ENCODE results near the gene RAB27B.
"Not testable (repeated sequence)": the region's sequence is repeated elsewhere in the genome, so short reads cannot be mapped to it uniquely, and the experiment has no call there.

Gene RAB27B

DNA sequence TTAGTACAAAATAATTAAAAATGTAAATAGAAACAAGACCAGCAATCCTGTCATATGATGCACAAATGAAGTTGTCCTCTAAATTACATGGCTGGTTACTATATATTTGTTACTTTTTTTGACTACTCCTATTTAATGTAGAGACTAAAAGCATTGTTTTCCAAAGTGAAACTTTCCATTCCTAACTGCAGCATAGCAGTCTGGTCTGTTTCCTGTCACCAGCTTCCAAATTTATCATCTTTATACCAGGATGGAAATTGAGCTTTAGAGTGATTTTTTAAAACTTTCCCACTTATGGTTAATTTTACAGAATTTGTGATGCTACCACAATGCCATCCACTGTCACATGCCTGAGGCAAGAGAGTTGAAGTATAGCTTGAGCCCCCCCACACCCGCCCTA, 33.5 kb upstream of the RAB27B start:
- Histone ChIP-seq H3K9me3 (ENCODE audit: control insufficient read depth, low read length) (no peaks in the 10 kb centered on the region), H3K4me1 (ENCODE audit: control insufficient read depth, insufficient read depth, low read length, poor library complexity, severe bottlenecking) (no peaks in the 10 kb centered on the region), H3K27me3 (replicated peaks; ENCODE audit: control insufficient read depth, insufficient read depth, low read length, poor library complexity, severe bottlenecking) (no peaks in the 10 kb centered on the region), H3K4me3 (ENCODE audit: insufficient read depth, low read depth, low read length, poor library complexity, severe bottlenecking) (no peak overlapping the region), H3K36me3 (ENCODE audit: control insufficient read depth, insufficient read depth, low read length) (no peaks in the 10 kb centered on the region), H3K27ac (ENCODE audit: insufficient read depth, low read length, poor library complexity, severe bottlenecking) (no peak overlapping the region)
- DNase-seq, result no peak

DNA sequence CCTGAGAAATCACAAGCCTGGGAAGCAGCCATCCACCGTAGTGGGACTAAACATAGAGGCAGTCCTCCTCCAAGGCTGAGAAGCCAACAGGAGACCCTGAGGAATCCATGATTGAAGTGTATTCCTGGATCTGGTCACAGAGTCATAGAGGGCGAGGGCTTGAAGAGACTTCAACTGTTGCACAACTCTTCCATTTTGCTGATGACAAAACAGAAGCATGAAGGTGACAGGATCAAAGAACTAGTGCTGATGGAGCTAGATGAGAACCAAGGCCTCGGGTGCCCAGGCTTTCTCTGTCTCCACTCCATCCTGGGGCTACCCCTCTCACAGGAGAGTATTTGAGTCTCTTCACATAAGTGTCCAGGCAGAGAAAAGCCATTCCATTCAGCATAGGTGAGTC, 30.1 kb upstream of the RAB27B start:
- no peak overlapping the region for H3K4me3 ChIP-seq (ENCODE audit: insufficient read depth, low read depth, low read length, poor library complexity, severe bottlenecking)

DNA sequence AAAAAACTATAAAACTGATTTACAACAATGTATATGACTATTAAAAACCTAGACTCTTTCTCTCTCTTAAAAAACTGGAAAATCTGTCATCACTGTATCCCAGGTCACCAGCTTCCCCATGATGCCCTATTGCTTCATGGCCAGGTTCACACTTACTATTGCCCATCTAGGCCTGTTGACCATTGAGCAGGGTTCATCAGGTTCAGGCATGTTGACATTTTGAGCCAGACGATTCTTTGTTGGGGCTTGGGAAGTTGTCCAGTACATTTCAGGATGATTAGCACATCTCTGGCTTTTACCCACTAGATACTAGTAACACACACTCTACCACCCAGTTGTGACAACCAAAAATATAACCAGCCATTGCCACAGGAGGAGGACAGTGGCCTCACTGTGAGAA, 26.9 kb upstream of the RAB27B start:
- DNase-seq, result no peak
- Histone ChIP-seq H3K4me1 (ENCODE audit: control insufficient read depth, insufficient read depth, low read length, poor library complexity, severe bottlenecking) (peaks cover 6% of the 10 kb centered on the region), H3K36me3 (ENCODE audit: control insufficient read depth, insufficient read depth, low read length) (no peaks in the 10 kb centered on the region), H3K27me3 (replicated peaks; ENCODE audit: control insufficient read depth, insufficient read depth, low read length, poor library complexity, severe bottlenecking) (no peaks in the 10 kb centered on the region), H3K4me3 (ENCODE audit: insufficient read depth, low read depth, low read length, poor library complexity, severe bottlenecking) (no peak overlapping the region), H3K9me3 (ENCODE audit: control insufficient read depth, low read length) (no peaks in the 10 kb centered on the region), H3K27ac (ENCODE audit: insufficient read depth, low read length, poor library complexity, severe bottlenecking) (no peak overlapping the region)

More for the DNA sequence above, 30.1 kb upstream of the RAB27B start:
- no peak overlapping the region for H3K27ac ChIP-seq (ENCODE audit: insufficient read depth, low read length, poor library complexity, severe bottlenecking)
- DNase-seq, result no peak
- no peaks in the 10 kb centered on the region for H3K9me3 ChIP-seq (ENCODE audit: control insufficient read depth, low read length)
- H3K36me3 ChIP-seq (ENCODE audit: control insufficient read depth, insufficient read depth, low read length), result no peaks in the 10 kb centered on the region
- no peaks in the 10 kb centered on the region for H3K27me3 ChIP-seq (replicated peaks; ENCODE audit: control insufficient read depth, insufficient read depth, low read length, poor library complexity, severe bottlenecking)
- no peaks in the 10 kb centered on the region for H3K4me1 ChIP-seq (ENCODE audit: control insufficient read depth, insufficient read depth, low read length, poor library complexity, severe bottlenecking)

DNA sequence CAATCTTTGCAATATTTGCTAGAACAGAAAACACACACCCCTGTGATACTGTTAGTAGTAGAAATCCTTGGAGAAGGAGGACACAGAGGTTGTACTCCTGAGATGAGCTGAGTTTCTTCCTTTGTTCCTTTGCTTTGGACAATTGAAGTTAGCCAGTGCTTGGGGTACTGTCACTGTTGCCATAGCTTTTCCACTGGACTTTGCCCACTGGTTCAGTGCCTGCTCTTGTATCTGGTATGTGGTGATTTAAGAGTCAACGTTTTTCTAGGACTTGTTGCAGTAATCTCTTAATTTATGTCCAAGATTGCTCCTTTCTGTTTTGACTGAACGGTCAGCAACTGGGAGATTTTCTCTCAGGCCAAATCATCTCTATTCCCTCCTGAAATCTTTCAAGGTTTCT, 26.1 kb upstream of the RAB27B start:
- no peaks in the 10 kb centered on the region for H3K36me3 ChIP-seq (ENCODE audit: control insufficient read depth, insufficient read depth, low read length)
- no peak for DNase-seq

DNA sequence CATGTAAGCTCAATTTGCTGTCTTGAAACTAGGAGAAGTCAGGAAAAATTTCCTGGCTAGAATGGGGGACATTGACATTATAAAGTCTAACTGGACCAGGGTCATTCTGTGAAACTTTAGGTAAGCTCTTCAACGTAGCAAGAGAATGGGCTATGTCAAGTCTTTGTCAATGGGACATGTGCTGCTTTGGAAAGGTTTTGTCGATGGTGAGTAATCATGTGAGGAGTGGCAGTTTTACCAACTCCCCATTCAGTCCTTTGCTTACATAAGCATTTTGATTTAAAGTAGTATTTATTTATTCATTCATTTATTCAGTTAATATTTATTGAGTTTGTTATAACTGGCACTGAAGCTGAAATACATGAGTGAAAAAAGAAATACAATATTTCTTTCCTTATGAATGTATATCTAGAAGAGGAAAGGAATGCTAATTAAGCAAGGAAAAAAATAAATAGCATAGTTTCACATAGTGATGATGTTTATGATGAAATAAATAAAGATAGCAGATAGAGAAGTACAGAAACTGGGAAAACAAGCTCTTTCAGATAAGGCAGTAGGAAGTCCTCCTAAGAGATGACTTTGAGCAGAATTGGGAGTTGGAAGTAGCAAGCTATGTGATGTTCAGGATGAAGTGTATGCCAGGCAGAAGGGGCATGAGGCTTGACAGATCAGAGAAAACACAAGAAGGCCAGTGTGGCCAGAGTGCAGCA, 25.4 kb upstream of the RAB27B start:
- Histone ChIP-seq H3K4me1 (ENCODE audit: control insufficient read depth, insufficient read depth, low read length, poor library complexity, severe bottlenecking) (peaks cover 6% of the 10 kb centered on the region), H3K36me3 (ENCODE audit: control insufficient read depth, insufficient read depth, low read length) (no peaks in the 10 kb centered on the region), H3K9me3 (ENCODE audit: control insufficient read depth, low read length) (no peaks in the 10 kb centered on the region), H3K27ac (ENCODE audit: insufficient read depth, low read length, poor library complexity, severe bottlenecking) (no peak overlapping the region), H3K4me3 (ENCODE audit: insufficient read depth, low read depth, low read length, poor library complexity, severe bottlenecking) (no peak overlapping the region), H3K27me3 (replicated peaks; ENCODE audit: control insufficient read depth, insufficient read depth, low read length, poor library complexity, severe bottlenecking) (no peaks in the 10 kb centered on the region)
- DNase-seq, result no peak

More for the DNA sequence above, 26.1 kb upstream of the RAB27B start:
- Histone ChIP-seq H3K4me1 (ENCODE audit: control insufficient read depth, insufficient read depth, low read length, poor library complexity, severe bottlenecking) (peaks cover 6% of the 10 kb centered on the region), H3K27ac (ENCODE audit: insufficient read depth, low read length, poor library complexity, severe bottlenecking) (no peak overlapping the region), H3K27me3 (replicated peaks; ENCODE audit: control insufficient read depth, insufficient read depth, low read length, poor library complexity, severe bottlenecking) (no peaks in the 10 kb centered on the region), H3K9me3 (ENCODE audit: control insufficient read depth, low read length) (no peaks in the 10 kb centered on the region), H3K4me3 (ENCODE audit: insufficient read depth, low read depth, low read length, poor library complexity, severe bottlenecking) (no peak overlapping the region)

DNA sequence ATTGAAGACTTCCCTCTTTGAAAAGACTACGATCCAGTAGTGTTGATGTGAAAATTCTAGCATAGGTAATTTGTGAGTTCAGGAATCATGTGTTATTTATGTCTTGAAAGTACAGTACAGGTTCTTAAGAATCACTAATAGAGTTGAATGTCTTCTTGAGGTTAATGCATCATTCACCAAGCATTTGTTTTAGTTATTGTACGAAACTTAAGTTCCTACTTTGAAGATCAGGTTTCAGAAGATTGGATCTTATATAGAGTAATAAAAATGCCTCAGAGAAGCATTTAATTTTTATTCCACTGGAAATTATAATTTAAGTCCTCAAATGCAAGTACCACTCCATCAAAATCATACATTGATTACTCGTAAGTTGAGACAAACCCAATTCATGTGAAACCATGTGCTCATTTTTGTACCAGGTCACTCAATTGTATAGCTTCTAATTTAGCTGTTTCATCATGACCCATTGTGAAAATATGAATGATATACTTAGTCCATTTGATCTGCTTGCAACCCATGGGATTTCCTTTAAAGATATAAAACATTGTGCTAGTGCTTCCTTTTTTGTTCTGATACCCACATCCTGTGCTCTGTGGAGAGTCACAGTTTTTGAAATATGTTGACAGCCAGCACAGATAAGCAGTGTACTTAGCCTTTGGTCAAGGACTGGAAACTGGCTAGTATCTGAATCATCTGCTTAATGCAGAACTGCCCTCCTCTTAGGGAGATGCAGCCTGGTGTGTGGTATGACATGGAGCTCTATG, 22.5 kb upstream of the RAB27B start:
- Histone ChIP-seq H3K36me3 (ENCODE audit: control insufficient read depth, insufficient read depth, low read length) (no peaks in the 10 kb centered on the region), H3K4me1 (ENCODE audit: control insufficient read depth, insufficient read depth, low read length, poor library complexity, severe bottlenecking) (peaks cover 6% of the 10 kb centered on the region), H3K4me3 (ENCODE audit: insufficient read depth, low read depth, low read length, poor library complexity, severe bottlenecking) (no peak overlapping the region), H3K27me3 (replicated peaks; ENCODE audit: control insufficient read depth, insufficient read depth, low read length, poor library complexity, severe bottlenecking) (no peaks in the 10 kb centered on the region), H3K27ac (ENCODE audit: insufficient read depth, low read length, poor library complexity, severe bottlenecking) (no peak overlapping the region), H3K9me3 (ENCODE audit: control insufficient read depth, low read length) (no peaks in the 10 kb centered on the region)
- DNase-seq, result no peak

DNA sequence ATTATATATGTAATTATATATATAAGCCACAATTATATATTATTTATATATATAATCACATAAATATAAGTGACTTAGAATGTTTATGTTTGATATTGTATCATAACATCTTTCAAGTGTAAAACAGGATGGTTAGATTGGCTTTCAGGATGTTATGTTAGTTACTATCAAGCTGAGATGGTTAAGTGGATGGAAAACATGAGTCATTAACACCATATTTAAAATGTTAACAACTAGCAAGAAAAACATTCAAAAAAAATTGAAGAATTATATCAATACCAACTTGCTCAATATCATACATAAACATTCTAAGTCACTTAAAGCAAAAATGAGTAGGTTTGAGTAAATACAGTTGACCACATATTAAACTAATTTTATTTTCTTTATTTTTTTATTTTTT, 21.8 kb upstream of the RAB27B start:
- no peak for DNase-seq
- H3K27me3 ChIP-seq (replicated peaks; ENCODE audit: control insufficient read depth, insufficient read depth, low read length, poor library complexity, severe bottlenecking), result no peaks in the 10 kb centered on the region
- H3K4me1 ChIP-seq (ENCODE audit: control insufficient read depth, insufficient read depth, low read length, poor library complexity, severe bottlenecking), result peaks cover 6% of the 10 kb centered on the region
- no peak overlapping the region for H3K4me3 ChIP-seq (ENCODE audit: insufficient read depth, low read depth, low read length, poor library complexity, severe bottlenecking)
- no peak overlapping the region for H3K27ac ChIP-seq (ENCODE audit: insufficient read depth, low read length, poor library complexity, severe bottlenecking)
- no peaks in the 10 kb centered on the region for H3K9me3 ChIP-seq (ENCODE audit: control insufficient read depth, low read length)
- H3K36me3 ChIP-seq (ENCODE audit: control insufficient read depth, insufficient read depth, low read length), result no peaks in the 10 kb centered on the region

DNA sequence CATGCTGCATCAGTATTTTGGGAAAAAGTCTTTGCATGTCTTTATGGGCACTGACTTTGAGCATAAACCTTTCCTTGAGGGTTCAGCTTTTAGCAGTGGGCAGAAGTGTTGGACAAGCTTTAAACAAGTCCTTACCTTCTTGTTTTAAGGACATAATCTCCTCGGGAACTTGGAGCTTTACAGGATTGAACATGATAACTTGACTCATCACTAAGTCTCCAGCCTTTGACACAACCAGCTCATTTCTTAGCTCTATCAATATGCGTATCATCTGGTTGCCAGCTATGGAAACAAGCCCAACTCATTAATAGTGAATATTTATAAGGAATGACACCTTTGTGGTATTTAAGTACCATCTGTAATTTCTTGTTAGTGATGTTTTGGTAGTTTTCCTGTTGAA, 21.0 kb upstream of the RAB27B start:
- Histone ChIP-seq H3K4me1 (ENCODE audit: control insufficient read depth, insufficient read depth, low read length, poor library complexity, severe bottlenecking) (peaks cover 6% of the 10 kb centered on the region), H3K27ac (ENCODE audit: insufficient read depth, low read length, poor library complexity, severe bottlenecking) (no peak overlapping the region)

DNA sequence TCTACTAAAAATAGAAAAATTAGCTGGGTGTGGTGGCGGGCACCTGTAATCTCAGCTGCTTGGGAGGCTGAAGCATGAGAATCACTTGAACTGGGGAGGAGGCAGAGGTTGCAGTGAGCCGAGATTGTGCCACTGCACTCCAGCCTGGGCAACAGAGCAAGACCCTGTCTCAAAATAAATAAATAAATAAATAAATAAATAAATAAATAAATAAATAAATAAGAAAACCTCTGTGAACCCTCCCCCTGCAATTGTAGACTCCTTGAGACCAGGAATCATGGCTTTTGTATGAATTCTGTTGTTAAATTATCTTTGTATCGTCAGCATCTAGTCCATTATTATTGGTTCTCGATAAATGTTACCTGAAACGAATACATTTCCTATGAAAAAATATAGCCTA, 17.6 kb upstream of the RAB27B start:
- H3K27ac ChIP-seq (ENCODE audit: insufficient read depth, low read length, poor library complexity, severe bottlenecking); H3K9me3 ChIP-seq (ENCODE audit: control insufficient read depth, low read length); DNase-seq; H3K36me3 ChIP-seq (ENCODE audit: control insufficient read depth, insufficient read depth, low read length); H3K27me3 ChIP-seq (replicated peaks; ENCODE audit: control insufficient read depth, insufficient read depth, low read length, poor library complexity, severe bottlenecking); H3K4me1 ChIP-seq (ENCODE audit: control insufficient read depth, insufficient read depth, low read length, poor library complexity, severe bottlenecking); H3K4me3 ChIP-seq (ENCODE audit: insufficient read depth, low read depth, low read length, poor library complexity, severe bottlenecking): not testable (repeated sequence)

More for the DNA sequence above, 21.0 kb upstream of the RAB27B start:
- Histone ChIP-seq H3K27me3 (replicated peaks; ENCODE audit: control insufficient read depth, insufficient read depth, low read length, poor library complexity, severe bottlenecking) (no peaks in the 10 kb centered on the region), H3K9me3 (ENCODE audit: control insufficient read depth, low read length) (no peaks in the 10 kb centered on the region), H3K4me3 (ENCODE audit: insufficient read depth, low read depth, low read length, poor library complexity, severe bottlenecking) (no peak overlapping the region), H3K36me3 (ENCODE audit: control insufficient read depth, insufficient read depth, low read length) (no peaks in the 10 kb centered on the region)
- DNase-seq, result no peak

DNA sequence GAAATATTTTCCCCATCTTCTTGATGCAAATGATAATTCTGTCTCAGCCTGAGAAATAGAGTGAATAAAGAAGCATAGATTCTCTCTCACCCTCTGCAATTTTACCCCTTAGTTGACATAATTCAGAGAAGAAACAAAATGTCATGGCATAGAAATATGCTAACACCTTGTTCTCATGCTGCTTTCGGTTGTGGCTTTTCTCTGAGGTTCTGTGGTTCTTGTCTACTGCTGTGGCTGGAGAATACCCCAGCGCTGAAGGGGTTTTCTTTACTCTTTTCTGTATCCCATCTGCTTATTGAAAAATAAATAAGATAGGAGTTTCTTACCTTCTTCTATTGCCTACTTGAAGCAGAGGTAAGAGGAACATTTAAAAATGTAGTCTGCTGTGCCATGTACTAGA, 15.4 kb upstream of the RAB27B start:
- Histone ChIP-seq H3K27me3 (replicated peaks; ENCODE audit: control insufficient read depth, insufficient read depth, low read length, poor library complexity, severe bottlenecking) (no peaks in the 10 kb centered on the region), H3K36me3 (ENCODE audit: control insufficient read depth, insufficient read depth, low read length) (no peaks in the 10 kb centered on the region), H3K27ac (ENCODE audit: insufficient read depth, low read length, poor library complexity, severe bottlenecking) (no peak overlapping the region), H3K4me1 (ENCODE audit: control insufficient read depth, insufficient read depth, low read length, poor library complexity, severe bottlenecking) (no peaks in the 10 kb centered on the region), H3K4me3 (ENCODE audit: insufficient read depth, low read depth, low read length, poor library complexity, severe bottlenecking) (no peak overlapping the region), H3K9me3 (ENCODE audit: control insufficient read depth, low read length) (no peaks in the 10 kb centered on the region)
- no peak for DNase-seq

All from effector memory CD4-positive, alpha-beta T cell (primary cell).